Brain microvascular endothelial cell (primary cell): ENCODE data around the gene ATXN10.
"Not testable (repeated sequence)": the region's sequence is repeated elsewhere in the genome, so short reads cannot be mapped to it uniquely, and the experiment has no call there.

Experiments used
- DNase-seq: peaks from one replicate; pipeline ENCODE4 v3.0.0-alpha.2; 2020
- H3K27ac ChIP-seq: fragments of 250-450 bp; sonication (Bioruptor Pico); 2 replicates; pipeline ENCODE4 v1.5.1; 2020; ENCODE audit warnings: mild to moderate bottlenecking, moderate library complexity
- H3K27me3 ChIP-seq: fragments of 250-450 bp; sonication (Bioruptor Pico); replicated peaks from 2 replicates; pipeline ENCODE4 v1.5.1; 2020; ENCODE audit warnings: mild to moderate bottlenecking
- H3K36me3 ChIP-seq: fragments of 250-450 bp; sonication (Bioruptor Pico); replicated peaks from 2 replicates; pipeline ENCODE4 v1.5.1; 2020; ENCODE audit warnings: mild to moderate bottlenecking
- H3K4me3 ChIP-seq: 2 replicates; pipeline ENCODE4 v1.5.1; 2011; ENCODE audit warnings: low read depth, mild to moderate bottlenecking, control low read depth, low read length, moderate library complexity
- CTCF ChIP-seq: IDR thresholded peaks from 2 replicates; pipeline ENCODE4 v1.5.1; 2011; ENCODE audit warnings: low read depth, mild to moderate bottlenecking, moderate library complexity, low read length, control low read depth, inconsistent platforms; ENCODE audit errors: missing control alignments
- in situ Hi-C: cut with HindIII; loops from 2 replicates; pipeline ENCODE4 v1.10.0; 2017; ENCODE audit warnings: low sequenced_read_pairs, low pct_ligation_motif_present

Gene ATXN10

DNA sequence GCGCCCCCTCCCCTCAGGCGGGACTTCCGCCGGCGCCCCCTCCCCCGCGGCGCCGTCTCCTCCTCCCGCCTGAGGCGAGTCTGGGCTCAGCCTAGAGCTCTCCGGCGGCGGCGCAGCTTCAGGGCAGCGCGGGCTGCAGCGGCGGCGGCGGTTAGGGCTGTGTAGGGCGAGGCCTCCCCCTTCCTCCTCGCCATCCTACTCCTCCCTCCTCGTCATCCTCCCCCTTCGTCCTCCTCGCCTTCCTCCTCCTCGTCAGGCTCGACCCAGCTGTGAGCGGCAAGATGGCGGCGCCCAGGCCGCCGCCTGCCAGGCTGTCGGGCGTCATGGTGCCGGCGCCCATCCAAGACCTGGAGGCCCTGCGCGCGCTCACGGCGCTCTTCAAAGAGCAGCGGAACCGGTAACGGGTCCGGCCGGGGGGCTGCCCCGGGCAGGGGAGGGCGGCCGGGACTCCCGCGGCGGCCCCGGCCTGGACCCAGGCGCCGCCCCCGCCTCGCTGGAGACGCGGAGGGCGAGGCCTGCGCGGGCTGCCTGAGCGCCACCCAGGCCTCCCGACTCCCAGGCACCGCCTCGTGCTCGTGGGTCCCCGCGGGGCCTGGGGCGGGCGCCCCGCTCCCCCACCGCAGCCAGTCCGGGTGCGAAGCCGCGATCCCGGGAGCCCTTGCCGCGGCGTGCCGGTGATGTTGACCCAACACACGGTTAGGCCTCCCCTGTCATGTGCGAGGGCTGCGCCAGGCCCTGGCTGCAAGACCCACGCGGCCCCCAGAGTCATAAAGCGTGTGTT lies at the start of gene ATXN10:
Gene ATXN10, plus strand, starts transcription at position 52 of the 781 bp plus-strand sequence. Its CDS starts 230 bp downstream, at position 282.
- no peak for TF ChIP-seq CTCF
- in situ Hi-C loops, result no loop called here
- peak within 1 kb of the TSS; percentile 86 for H3K27ac ChIP-seq
- H3K27me3 ChIP-seq, result no peaks in the 10 kb centered on the region
- H3K4me3 ChIP-seq, result peak within 1 kb of the TSS; percentile 90
- peak; percentile 37 for DNase-seq
- no peaks in the 10 kb centered on the region for H3K36me3 ChIP-seq

- H3K27me3 ChIP-seq, result no peaks in the 10 kb centered on the region
- no peak overlapping the region for H3K4me3 ChIP-seq
- in situ Hi-C loops, result no loop called here
- DNase-seq, result no peak
- no peaks in the 10 kb centered on the region for H3K36me3 ChIP-seq
- no peak for TF ChIP-seq CTCF
- no peak overlapping the region for H3K27ac ChIP-seq
These were observed 49.6 kb upstream of the ATXN10 start for GRCh38 chr22:45621836-45622600.

- H3K27ac ChIP-seq, H3K36me3 ChIP-seq, in situ Hi-C loops, H3K4me3 ChIP-seq, H3K27me3 ChIP-seq, DNase-seq: not testable (repeated sequence)
These were observed 48.0 kb upstream of the ATXN10 start for GRCh38 chr22:45623464-45624145.

DNA sequence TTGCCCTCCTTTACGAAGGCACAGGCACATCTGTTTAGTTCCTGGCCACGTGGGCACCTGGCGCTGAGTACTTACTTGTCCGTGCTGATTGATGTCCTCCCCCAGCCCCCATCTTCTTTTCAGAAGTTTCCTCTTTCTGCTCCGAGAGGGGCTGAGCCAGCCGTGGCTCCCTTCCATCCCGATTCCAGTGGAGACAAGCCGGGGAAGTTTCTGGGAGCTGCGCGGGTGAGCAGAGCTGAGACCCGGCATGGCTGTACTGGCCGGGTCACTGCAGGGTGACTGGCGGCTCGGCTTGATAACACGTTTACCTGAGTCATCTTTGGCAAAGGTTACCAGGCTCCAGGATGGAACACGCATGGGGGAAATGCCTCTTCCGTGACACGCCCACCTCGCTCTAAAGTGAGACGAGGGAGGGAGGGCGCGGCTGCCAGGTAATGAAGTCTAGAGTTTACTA lies 45.4 kb upstream of the ATXN10 start:
- in situ Hi-C loops, result no loop called here
- DNase-seq, result no peak
- TF ChIP-seq CTCF, result no peak
- H3K36me3 ChIP-seq, result no peaks in the 10 kb centered on the region
- H3K27ac ChIP-seq, result no peak overlapping the region
- no peak overlapping the region for H3K4me3 ChIP-seq
- no peaks in the 10 kb centered on the region for H3K27me3 ChIP-seq

DNA sequence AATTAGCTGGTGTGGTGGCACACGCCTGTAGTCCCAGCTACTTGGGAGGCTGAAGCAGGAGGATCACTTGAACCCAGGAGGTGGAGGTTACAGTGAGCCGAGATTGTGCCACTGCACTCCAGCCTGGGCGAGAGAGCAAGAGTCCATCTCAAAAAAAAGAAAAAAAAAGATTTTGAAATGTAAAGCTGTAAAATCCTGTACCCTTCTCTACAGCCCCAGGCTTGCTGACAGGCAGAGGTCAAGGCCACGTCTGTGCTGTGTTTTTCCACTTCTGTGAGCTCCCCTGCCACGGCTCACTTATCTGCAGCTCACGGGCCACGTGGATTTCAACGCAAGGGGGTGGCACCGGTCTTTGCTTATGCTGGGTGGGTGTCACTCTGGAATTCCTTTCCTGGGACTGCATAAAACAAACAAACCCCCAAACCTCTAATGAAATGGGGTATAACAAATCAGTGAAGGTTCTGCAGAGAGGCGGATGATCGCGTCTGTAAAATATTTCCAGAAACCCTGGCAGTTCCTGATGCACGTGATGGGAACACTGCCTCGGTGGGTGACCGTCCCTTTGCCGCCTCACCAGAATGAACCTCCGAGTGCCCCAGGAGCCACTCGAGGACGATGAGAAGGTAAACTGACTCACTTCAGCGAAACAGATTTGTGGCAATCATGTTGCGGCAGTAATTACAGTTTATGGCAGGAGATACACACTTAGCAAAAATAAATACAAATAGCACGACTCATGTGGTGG lies 44.0 kb upstream of the ATXN10 start:
- no peaks in the 10 kb centered on the region for H3K27me3 ChIP-seq
- TF ChIP-seq CTCF, result no peak
- H3K36me3 ChIP-seq, result no peaks in the 10 kb centered on the region
- DNase-seq, result no peak
- no peak overlapping the region for H3K4me3 ChIP-seq
- no peak overlapping the region for H3K27ac ChIP-seq
- in situ Hi-C loops, result no loop called here

- no peak overlapping the region for H3K4me3 ChIP-seq
- H3K27me3 ChIP-seq, result no peaks in the 10 kb centered on the region
- no peak overlapping the region for H3K27ac ChIP-seq
- no peaks in the 10 kb centered on the region for H3K36me3 ChIP-seq
- in situ Hi-C loops, result no loop called here
- no peak for DNase-seq
- TF ChIP-seq CTCF, result no peak
These were observed 43.1 kb upstream of the ATXN10 start for GRCh38 chr22:45628515-45628914.
